Brain microvascular endothelial cell (primary cell): ENCODE results near the gene SLC52A1.

Experiments
- DNase-seq: peaks from one replicate; pipeline ENCODE4 v3.0.0-alpha.2; 2020
- H3K27ac ChIP-seq: fragments of 250-450 bp; sonication (Bioruptor Pico); 2 replicates; pipeline ENCODE4 v1.5.1; 2020; ENCODE audit warnings: mild to moderate bottlenecking, moderate library complexity
- H3K27me3 ChIP-seq: fragments of 250-450 bp; sonication (Bioruptor Pico); replicated peaks from 2 replicates; pipeline ENCODE4 v1.5.1; 2020; ENCODE audit warnings: mild to moderate bottlenecking
- H3K36me3 ChIP-seq: fragments of 250-450 bp; sonication (Bioruptor Pico); replicated peaks from 2 replicates; pipeline ENCODE4 v1.5.1; 2020; ENCODE audit warnings: mild to moderate bottlenecking
- H3K4me3 ChIP-seq: 2 replicates; pipeline ENCODE4 v1.5.1; 2011; ENCODE audit warnings: low read depth, mild to moderate bottlenecking, control low read depth, low read length, moderate library complexity
- in situ Hi-C: cut with HindIII; loops from 2 replicates; pipeline ENCODE4 v1.10.0; 2017; ENCODE audit warnings: low sequenced_read_pairs, low pct_ligation_motif_present
- TF ChIP-seq, protein P1 (sequence below): IDR thresholded peaks from 2 replicates; pipeline ENCODE4 v1.5.1; 2011; ENCODE audit warnings: low read depth, mild to moderate bottlenecking, moderate library complexity, low read length, control low read depth, inconsistent platforms; ENCODE audit errors: missing control alignments

SLC52A1 gene

DNA sequence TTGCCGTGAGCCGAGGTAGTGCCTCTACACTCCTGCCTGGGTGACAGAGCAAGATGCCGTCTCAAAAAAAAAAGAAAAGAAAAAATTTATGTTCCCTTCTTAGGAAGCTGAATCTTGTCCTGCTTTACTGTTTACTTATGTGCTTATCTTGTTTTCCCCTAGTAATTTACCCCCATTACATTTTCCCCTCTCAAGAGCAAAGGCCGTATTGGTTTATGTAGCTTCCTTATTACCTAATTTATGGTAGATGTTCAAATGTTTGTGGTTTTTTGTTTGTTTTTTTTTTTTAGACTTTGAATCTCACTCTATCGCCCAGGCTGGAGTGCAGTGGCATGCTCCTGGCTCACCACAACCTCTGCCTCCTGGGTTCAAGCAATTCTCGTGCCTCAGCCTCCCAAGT lies 10.3 kb upstream of the SLC52A1 start:
- TF ChIP-seq, protein P1, sequence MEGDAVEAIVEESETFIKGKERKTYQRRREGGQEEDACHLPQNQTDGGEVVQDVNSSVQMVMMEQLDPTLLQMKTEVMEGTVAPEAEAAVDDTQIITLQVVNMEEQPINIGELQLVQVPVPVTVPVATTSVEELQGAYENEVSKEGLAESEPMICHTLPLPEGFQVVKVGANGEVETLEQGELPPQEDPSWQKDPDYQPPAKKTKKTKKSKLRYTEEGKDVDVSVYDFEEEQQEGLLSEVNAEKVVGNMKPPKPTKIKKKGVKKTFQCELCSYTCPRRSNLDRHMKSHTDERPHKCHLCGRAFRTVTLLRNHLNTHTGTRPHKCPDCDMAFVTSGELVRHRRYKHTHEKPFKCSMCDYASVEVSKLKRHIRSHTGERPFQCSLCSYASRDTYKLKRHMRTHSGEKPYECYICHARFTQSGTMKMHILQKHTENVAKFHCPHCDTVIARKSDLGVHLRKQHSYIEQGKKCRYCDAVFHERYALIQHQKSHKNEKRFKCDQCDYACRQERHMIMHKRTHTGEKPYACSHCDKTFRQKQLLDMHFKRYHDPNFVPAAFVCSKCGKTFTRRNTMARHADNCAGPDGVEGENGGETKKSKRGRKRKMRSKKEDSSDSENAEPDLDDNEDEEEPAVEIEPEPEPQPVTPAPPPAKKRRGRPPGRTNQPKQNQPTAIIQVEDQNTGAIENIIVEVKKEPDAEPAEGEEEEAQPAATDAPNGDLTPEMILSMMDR = no peak
- in situ Hi-C loops = no loop called here
- no peak overlapping the region for H3K4me3 ChIP-seq
- no peaks in the 10 kb centered on the region for H3K27me3 ChIP-seq
- H3K36me3 ChIP-seq = no peaks in the 10 kb centered on the region
- H3K27ac ChIP-seq = no peak overlapping the region
- no peak for DNase-seq

GRCh38 chr17:5044630-5045029 lies 9.4 kb upstream of the SLC52A1 start:
- H3K36me3 ChIP-seq = no peaks in the 10 kb centered on the region
- TF ChIP-seq, protein P1 = no peak
- no peaks in the 10 kb centered on the region for H3K27me3 ChIP-seq
- H3K27ac ChIP-seq = no peak overlapping the region
- no peak for DNase-seq
- in situ Hi-C loops = no loop called here
- no peak overlapping the region for H3K4me3 ChIP-seq

- Histone ChIP-seq H3K27me3 (no peaks in the 10 kb centered on the region), H3K4me3 (no peak overlapping the region), H3K27ac (no peak overlapping the region), H3K36me3 (no peaks in the 10 kb centered on the region)
- in situ Hi-C loops = no loop called here
- TF ChIP-seq, protein P1 = no peak
- no peak for DNase-seq
Measured at GRCh38 chr17:5043524-5043923, 8.3 kb upstream of the SLC52A1 start.

- DNase-seq = no peak
- H3K27me3 ChIP-seq = no peaks in the 10 kb centered on the region
- in situ Hi-C loops = no loop called here
- TF ChIP-seq, protein P1 = no peak
- no peak overlapping the region for H3K27ac ChIP-seq
- no peaks in the 10 kb centered on the region for H3K36me3 ChIP-seq
- H3K4me3 ChIP-seq = no peak overlapping the region
Measured at GRCh38 chr17:5042157-5043022, 7.2 kb upstream of the SLC52A1 start.

- Histone ChIP-seq H3K4me3 (no peak overlapping the region), H3K27me3 (no peaks in the 10 kb centered on the region), H3K27ac (no peak overlapping the region), H3K36me3 (no peaks in the 10 kb centered on the region)
- in situ Hi-C loops = no loop called here
- DNase-seq = no peak
- TF ChIP-seq, protein P1 = no peak
Measured at GRCh38 chr17:5034651-5035050, 575 bp downstream of the SLC52A1 start.

DNA sequence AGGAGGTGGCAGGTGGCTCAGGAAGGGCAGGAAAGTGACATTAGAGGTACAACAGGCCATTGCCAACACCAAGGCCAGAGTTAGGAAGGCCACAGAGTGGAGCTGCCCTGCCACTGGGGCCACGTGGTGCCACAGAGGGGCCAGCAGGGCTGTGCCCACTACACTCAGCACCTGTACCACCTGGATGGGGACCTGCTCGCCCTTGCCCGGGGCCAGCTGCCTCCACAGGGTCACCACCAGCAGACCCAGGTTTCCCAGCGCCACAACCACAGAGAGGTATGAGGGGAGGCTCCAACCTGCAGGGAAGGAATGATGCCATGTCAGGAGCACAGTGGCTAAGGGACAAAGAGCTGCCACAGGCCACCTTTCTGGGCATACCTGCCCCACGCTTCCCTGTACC lies 1.2 kb downstream of the SLC52A1 start:
- no peaks in the 10 kb centered on the region for H3K36me3 ChIP-seq
- DNase-seq = no peak
- in situ Hi-C loops = no loop called here
- TF ChIP-seq, protein P1 = no peak
- no peak overlapping the region for H3K4me3 ChIP-seq
- no peak overlapping the region for H3K27ac ChIP-seq
- H3K27me3 ChIP-seq = no peaks in the 10 kb centered on the region
